K562 (cell line): ENCODE measurements around the gene EEF2. TPM values are rescaled to one million over a fixed set of nuclear protein-coding genes. Genes with fewer than 3 reads are reported as not detected.
A peak's percentile ranks its signal among the peaks of the same experiment; 100 is the strongest.

Experiments used
- CAMTA2 ChIP-seq: fragments of 250-450 bp; sonication (Bioruptor Pico); conservative IDR thresholded peaks from 2 replicates; pipeline ENCODE4 v1.5.1; 2022
- FOXK2 ChIP-seq, 2 experiments: fragments of 450-650 bp; IDR thresholded peaks in 1 of 2; conservative IDR thresholded peaks in 1 of 2; 2 replicates each; pipeline ENCODE4 v1.6.1; 2016; ENCODE audit warnings: low read depth in 2 of 2, mild to moderate bottlenecking in 1 of 2
- FOXP1 ChIP-seq: sonication (generic); formaldehyde crosslinking; IDR thresholded peaks from 2 replicates; pipeline ENCODE4 v1.8.0; 2022; ENCODE audit warnings: mild to moderate bottlenecking, missing genetic modification reagents
- GATA2 ChIP-seq: sonication (generic); formaldehyde crosslinking; IDR thresholded peaks from 2 replicates; pipeline ENCODE4 v1.4.0; 2020; ENCODE audit warnings: mild to moderate bottlenecking, missing genetic modification reagents
- HNRNPH1 ChIP-seq: fragments of 200-400 bp; formaldehyde crosslinking; optimal IDR thresholded peaks from 2 replicates; pipeline ENCODE3; 2017; ENCODE audit warnings: low read depth, mild to moderate bottlenecking, low read length, moderate library complexity
- JUND ChIP-seq, 2 experiments: IDR thresholded peaks; 2 replicates in 1 of 2; 3 replicates in 1 of 2; pipeline ENCODE4 v1.6.1; 2011; ENCODE audit warnings: borderline replicate concordance in 2 of 2, low read depth in 2 of 2, low read length in 2 of 2, improper control_type of control experiment in 1 of 2, missing biosample characterization in 1 of 2, missing genetic modification characterization in 1 of 2, missing genetic modification reagents in 1 of 2
- KLF6 ChIP-seq: fragments of 250-450 bp; sonication (Bioruptor Pico); IDR thresholded peaks from 2 replicates; pipeline ENCODE4 v1.4.0; 2020; ENCODE audit warnings: mild to moderate bottlenecking, moderate library complexity, borderline replicate concordance
- MEIS2 ChIP-seq: fragments of 450-650 bp; IDR thresholded peaks from 2 replicates; pipeline ENCODE4 v1.6.1; 2014; ENCODE audit warnings: mild to moderate bottlenecking; ENCODE audit not compliant: partially characterized antibody
- NR3C1 ChIP-seq: sonication (generic); formaldehyde crosslinking; IDR thresholded peaks from 2 replicates; pipeline ENCODE4 v1.8.1; 2022; ENCODE audit warnings: missing genetic modification reagents
- RNF219 ChIP-seq: fragments of 250-450 bp; sonication (Bioruptor Pico); IDR thresholded peaks from 2 replicates; pipeline ENCODE4 v1.5.0; 2022; ENCODE audit warnings: mild to moderate bottlenecking
- SAP30 ChIP-seq: fragments of 200-600 bp; sonication (generic); IDR thresholded peaks from 2 replicates; pipeline ENCODE4 v1.6.1; 2012; ENCODE audit warnings: borderline replicate concordance, low read depth, mild to moderate bottlenecking, moderate library complexity, low read length, control low read depth, inconsistent platforms; ENCODE audit not compliant: insufficient read depth, poor library complexity, severe bottlenecking
- SMAD4 ChIP-seq: fragments of 250-450 bp; sonication (Bioruptor Pico); conservative IDR thresholded peaks from 2 replicates; pipeline ENCODE4 v1.8.0; 2021; ENCODE audit warnings: inconsistent platforms, mild to moderate bottlenecking, moderate library complexity
- TCF7L2 ChIP-seq: fragments of 150-350 bp; IDR thresholded peaks from 2 replicates; pipeline ENCODE4 v1.6.1; 2016; ENCODE audit warnings: low read depth, mild to moderate bottlenecking, low read length, moderate library complexity
- XRCC5 ChIP-seq: fragments of 200-400 bp; formaldehyde crosslinking; IDR thresholded peaks from 2 replicates; pipeline ENCODE4 v1.6.1; 2017; ENCODE audit warnings: low read depth, mild to moderate bottlenecking, low read length
- ZNF696 ChIP-seq: fragments of 250-450 bp; sonication (Bioruptor Pico); conservative IDR thresholded peaks from 2 replicates; pipeline ENCODE4 v1.4.0; 2020; ENCODE audit warnings: mild to moderate bottlenecking, moderate library complexity
- ZNF77 ChIP-seq: fragments of 250-450 bp; sonication (Bioruptor Pico); IDR thresholded peaks from 2 replicates; pipeline ENCODE4 v1.5.0; 2020
- polyA plus RNA-seq, 8 experiments: library from polyadenylated mRNA; depleted of rRNA in 4 of 8; stranded (reverse) in 5 of 8; unstranded in 3 of 8; fragments of >200 nt; fragmentation: Nextera tagmentation in 2 of 8; fragmentation: Illumina TruSeq in 1 of 8; extraction: Ambion mirVana in 2 of 8; extraction: Trizol in 1 of 8; gene quantifications; 2 replicates each; pipeline versions ENCODE4 v1.2.1 to v1.2.3, GENCODE V29; 2011 to 2014; ENCODE audit warnings: inconsistent platforms in 1 of 8, missing spikeins in 1 of 8
- total RNA-seq, 7 experiments: library from RNA; depleted of rRNA in 6 of 7; stranded (reverse); fragments of >200 nt in 6 of 7; fragmentation: Illumina TruSeq in 2 of 7; extraction: Trizol in 2 of 7; gene quantifications; 2 replicates each; pipeline versions ENCODE4 v1.2.1 to v1.2.3, GENCODE V29; 2011 to 2021; ENCODE audit warnings: low replicate concordance in 1 of 7
- TF ChIP-seq, protein P1 (sequence below): sonication (generic); formaldehyde crosslinking; IDR thresholded peaks from 2 replicates; pipeline ENCODE4 v1.8.0; 2022; ENCODE audit warnings: mild to moderate bottlenecking, missing genetic modification reagents, borderline replicate concordance
- TF ChIP-seq, protein P2 (sequence below): IDR thresholded peaks from 3 replicates; pipeline ENCODE4 v1.6.1; 2011; ENCODE audit warnings: borderline replicate concordance, mild to moderate bottlenecking; ENCODE audit not compliant: insufficient read length, insufficient read depth
- TF ChIP-seq, protein P3 (sequence below): fragments of 250-450 bp; sonication (Bioruptor Pico); IDR thresholded peaks from 2 replicates; pipeline ENCODE4 v1.4.0; 2020; ENCODE audit warnings: mild to moderate bottlenecking, moderate library complexity, borderline replicate concordance

EEF2 gene
- total and polyA plus RNA-seq, 9 of the 15 experiments (the other 6 are each of a cell fraction or from before 2014, with no cell fraction given) = 372 to 3,003 (median 1,453) TPM

GRCh38 chr19:3983936-3984583 is 1.2 kb downstream of the EEF2 start (continued):
- TF ChIP-seq RNF219 (no peak), KLF6 (CRISPR knock-in tag) (no peak), XRCC5 (no peak), FOXP1 (CRISPR knock-in tag) (0 out of 2 replicates have a peak, but pooled peaks have one; percentile 59), JUND (IDR thresholded peaks at IDR 0.05; ENCODE audit: borderline replicate concordance, low read depth, low read length) (no peak), JUND (tag; IDR thresholded peaks at IDR 0.05; ENCODE audit: borderline replicate concordance, low read depth, low read length) (no peak), ZNF77 (CRISPR knock-in tag) (no peak), CAMTA2 (no peak), TCF7L2 (no peak), SAP30 (peak; percentile 64), MEIS2 (peak; percentile 33), FOXK2 (conservative IDR thresholded peaks at IDR 0.05 in 1 of 2, IDR thresholded peaks at IDR 0.05 in 1 of 2; ENCODE audit: low read depth in 2 of 2) (peak in 1 of 2 experiments; percentile 28; a peak in 1 of 4 replicates), ZNF696 (CRISPR knock-in tag) (no peak), NR3C1 (CRISPR knock-in tag) (peak; percentile 65; the same call in 1 of the 2 replicates), SMAD4 (CRISPR knock-in tag) (no peak), GATA2 (CRISPR knock-in tag) (no peak), HNRNPH1 (no peak)
- TF ChIP-seq, protein P1, sequence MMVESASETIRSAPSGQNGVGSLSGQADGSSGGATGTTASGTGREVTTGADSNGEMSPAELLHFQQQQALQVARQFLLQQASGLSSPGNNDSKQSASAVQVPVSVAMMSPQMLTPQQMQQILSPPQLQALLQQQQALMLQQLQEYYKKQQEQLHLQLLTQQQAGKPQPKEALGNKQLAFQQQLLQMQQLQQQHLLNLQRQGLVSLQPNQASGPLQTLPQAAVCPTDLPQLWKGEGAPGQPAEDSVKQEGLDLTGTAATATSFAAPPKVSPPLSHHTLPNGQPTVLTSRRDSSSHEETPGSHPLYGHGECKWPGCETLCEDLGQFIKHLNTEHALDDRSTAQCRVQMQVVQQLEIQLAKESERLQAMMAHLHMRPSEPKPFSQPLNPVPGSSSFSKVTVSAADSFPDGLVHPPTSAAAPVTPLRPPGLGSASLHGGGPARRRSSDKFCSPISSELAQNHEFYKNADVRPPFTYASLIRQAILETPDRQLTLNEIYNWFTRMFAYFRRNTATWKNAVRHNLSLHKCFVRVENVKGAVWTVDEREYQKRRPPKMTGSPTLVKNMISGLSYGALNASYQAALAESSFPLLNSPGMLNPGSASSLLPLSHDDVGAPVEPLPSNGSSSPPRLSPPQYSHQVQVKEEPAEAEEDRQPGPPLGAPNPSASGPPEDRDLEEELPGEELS (CRISPR knock-in tag) = no peak
- TF ChIP-seq, protein P2, sequence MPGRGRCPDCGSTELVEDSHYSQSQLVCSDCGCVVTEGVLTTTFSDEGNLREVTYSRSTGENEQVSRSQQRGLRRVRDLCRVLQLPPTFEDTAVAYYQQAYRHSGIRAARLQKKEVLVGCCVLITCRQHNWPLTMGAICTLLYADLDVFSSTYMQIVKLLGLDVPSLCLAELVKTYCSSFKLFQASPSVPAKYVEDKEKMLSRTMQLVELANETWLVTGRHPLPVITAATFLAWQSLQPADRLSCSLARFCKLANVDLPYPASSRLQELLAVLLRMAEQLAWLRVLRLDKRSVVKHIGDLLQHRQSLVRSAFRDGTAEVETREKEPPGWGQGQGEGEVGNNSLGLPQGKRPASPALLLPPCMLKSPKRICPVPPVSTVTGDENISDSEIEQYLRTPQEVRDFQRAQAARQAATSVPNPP = no peak
- TF ChIP-seq, protein P3, sequence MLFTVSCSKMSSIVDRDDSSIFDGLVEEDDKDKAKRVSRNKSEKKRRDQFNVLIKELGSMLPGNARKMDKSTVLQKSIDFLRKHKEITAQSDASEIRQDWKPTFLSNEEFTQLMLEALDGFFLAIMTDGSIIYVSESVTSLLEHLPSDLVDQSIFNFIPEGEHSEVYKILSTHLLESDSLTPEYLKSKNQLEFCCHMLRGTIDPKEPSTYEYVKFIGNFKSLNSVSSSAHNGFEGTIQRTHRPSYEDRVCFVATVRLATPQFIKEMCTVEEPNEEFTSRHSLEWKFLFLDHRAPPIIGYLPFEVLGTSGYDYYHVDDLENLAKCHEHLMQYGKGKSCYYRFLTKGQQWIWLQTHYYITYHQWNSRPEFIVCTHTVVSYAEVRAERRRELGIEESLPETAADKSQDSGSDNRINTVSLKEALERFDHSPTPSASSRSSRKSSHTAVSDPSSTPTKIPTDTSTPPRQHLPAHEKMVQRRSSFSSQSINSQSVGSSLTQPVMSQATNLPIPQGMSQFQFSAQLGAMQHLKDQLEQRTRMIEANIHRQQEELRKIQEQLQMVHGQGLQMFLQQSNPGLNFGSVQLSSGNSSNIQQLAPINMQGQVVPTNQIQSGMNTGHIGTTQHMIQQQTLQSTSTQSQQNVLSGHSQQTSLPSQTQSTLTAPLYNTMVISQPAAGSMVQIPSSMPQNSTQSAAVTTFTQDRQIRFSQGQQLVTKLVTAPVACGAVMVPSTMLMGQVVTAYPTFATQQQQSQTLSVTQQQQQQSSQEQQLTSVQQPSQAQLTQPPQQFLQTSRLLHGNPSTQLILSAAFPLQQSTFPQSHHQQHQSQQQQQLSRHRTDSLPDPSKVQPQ (CRISPR knock-in tag) = no peak
